Testis (tissue), 2 donors: ENCODE results near the gene ESYT2.

Source experiments
- POLR2A ChIP-seq: fragments of 450-650 bp; IDR thresholded peaks from one replicate; pipeline ENCODE4 v1.6.1; 2017; ENCODE audit warnings: antibody characterized with exemption, mild to moderate bottlenecking, moderate library complexity
- TF ChIP-seq, protein P1 (sequence below), 3 experiments: fragments of 450-650 bp in 2 of 3; fragments of 200-600 bp in 1 of 3; sonication (generic) in 1 of 3; IDR thresholded peaks; one replicate each; pipeline ENCODE4 v1.5.1; 2016 to 2019; ENCODE audit warnings: antibody characterized with exemption in 3 of 3, mild to moderate bottlenecking in 2 of 3, moderate library complexity in 1 of 3

DNA sequence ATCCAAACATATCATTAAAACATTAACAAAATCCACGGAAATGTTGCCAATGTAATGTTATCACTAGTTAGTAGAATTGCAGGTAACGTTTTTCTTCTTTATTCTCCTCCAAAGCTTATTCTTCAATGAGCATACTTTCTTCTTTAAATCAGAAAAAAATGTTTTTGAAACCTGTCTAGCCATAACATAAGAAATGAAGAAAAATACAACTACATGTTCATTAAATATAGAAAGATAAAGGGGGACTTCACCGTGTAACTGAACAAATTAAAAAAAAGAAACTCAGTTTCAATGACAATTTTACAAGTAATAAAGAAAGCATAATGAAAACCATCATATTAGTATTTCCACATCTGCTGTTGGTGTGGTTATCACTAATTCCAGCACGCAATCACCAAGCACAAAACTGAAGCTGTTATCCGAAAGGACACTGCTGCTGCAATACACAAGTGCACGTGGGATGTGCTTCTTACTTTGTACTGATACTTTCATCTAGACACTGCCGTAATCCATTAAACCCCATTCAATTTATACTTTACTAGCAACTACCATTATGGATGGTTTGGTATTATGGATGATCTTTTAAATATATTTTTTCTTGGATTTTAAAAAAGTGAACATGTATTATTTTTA, 9.6 kb downstream of the ESYT2 start:
- TF ChIP-seq, protein P1, sequence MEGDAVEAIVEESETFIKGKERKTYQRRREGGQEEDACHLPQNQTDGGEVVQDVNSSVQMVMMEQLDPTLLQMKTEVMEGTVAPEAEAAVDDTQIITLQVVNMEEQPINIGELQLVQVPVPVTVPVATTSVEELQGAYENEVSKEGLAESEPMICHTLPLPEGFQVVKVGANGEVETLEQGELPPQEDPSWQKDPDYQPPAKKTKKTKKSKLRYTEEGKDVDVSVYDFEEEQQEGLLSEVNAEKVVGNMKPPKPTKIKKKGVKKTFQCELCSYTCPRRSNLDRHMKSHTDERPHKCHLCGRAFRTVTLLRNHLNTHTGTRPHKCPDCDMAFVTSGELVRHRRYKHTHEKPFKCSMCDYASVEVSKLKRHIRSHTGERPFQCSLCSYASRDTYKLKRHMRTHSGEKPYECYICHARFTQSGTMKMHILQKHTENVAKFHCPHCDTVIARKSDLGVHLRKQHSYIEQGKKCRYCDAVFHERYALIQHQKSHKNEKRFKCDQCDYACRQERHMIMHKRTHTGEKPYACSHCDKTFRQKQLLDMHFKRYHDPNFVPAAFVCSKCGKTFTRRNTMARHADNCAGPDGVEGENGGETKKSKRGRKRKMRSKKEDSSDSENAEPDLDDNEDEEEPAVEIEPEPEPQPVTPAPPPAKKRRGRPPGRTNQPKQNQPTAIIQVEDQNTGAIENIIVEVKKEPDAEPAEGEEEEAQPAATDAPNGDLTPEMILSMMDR (IDR thresholded peaks at IDR 0.05): no peak
- TF ChIP-seq POLR2A: no peak
